Fibroblast of lung (primary cell): ENCODE data around the gene CIAO3. TPM values are rescaled to one million over a fixed set of nuclear protein-coding genes. Genes with fewer than 3 reads are reported as not detected.
A peak's percentile ranks its signal among the peaks of the same experiment; 100 is the strongest.

ENCODE experiments used
- DNase-seq, 2 donors: peaks; one replicate each; pipeline versions ENCODE4 v3.0.0 to v3.0.0-alpha.2; 2010; ENCODE audit warnings: low read depth in 2 of 2
- H2AFZ ChIP-seq: 2 replicates; pipeline ENCODE4 v1.5.1; 2012; ENCODE audit warnings: low read length, control low read depth, inconsistent platforms
- H3K27ac ChIP-seq: 2 replicates; pipeline ENCODE4 v1.5.1; 2011; ENCODE audit warnings: low read length, control low read depth; ENCODE audit not compliant: insufficient read depth
- H3K27me3 ChIP-seq: 2 replicates; pipeline ENCODE4 v1.5.1; 2011; ENCODE audit warnings: mild to moderate bottlenecking, low read length; ENCODE audit not compliant: control insufficient read depth, insufficient read depth
- H3K36me3 ChIP-seq: 2 replicates; pipeline ENCODE4 v1.5.1; 2011; ENCODE audit warnings: low read length; ENCODE audit not compliant: control insufficient read depth, insufficient read depth
- H3K4me1 ChIP-seq: 2 replicates; pipeline ENCODE4 v1.5.1; 2011; ENCODE audit warnings: low read length; ENCODE audit not compliant: control insufficient read depth, insufficient read depth; ENCODE audit errors: extremely low read depth
- H3K4me2 ChIP-seq: 2 replicates; pipeline ENCODE4 v1.5.1; 2011; ENCODE audit warnings: low read length, control low read depth; ENCODE audit not compliant: insufficient read depth; ENCODE audit errors: extremely low read depth
- H3K4me3 ChIP-seq, 4 experiments: fragments of 200-600 bp in 1 of 4; sonication (generic) in 1 of 4; replicated peaks in 1 of 4; 2 replicates each; pipeline ENCODE4 v1.5.1; 2011 to 2016; ENCODE audit warnings: low read length in 4 of 4, low read depth in 3 of 4, mild to moderate bottlenecking in 3 of 4, control low read depth in 2 of 4, inconsistent platforms in 1 of 4, mixed read lengths in 1 of 4; ENCODE audit not compliant: insufficient read depth in 1 of 4; ENCODE audit errors: control extremely low read depth in 1 of 4
- H3K79me2 ChIP-seq: 2 replicates; pipeline ENCODE4 v1.5.1; 2012; ENCODE audit warnings: mild to moderate bottlenecking, low read length, inconsistent platforms; ENCODE audit not compliant: control insufficient read depth, insufficient read depth
- H3K9ac ChIP-seq: 2 replicates; pipeline ENCODE4 v1.5.1; 2011; ENCODE audit warnings: mild to moderate bottlenecking, low read length, control low read depth; ENCODE audit not compliant: insufficient read depth
- H3K9me3 ChIP-seq: 2 replicates; pipeline ENCODE4 v1.5.1; 2012; ENCODE audit warnings: low read depth, low read length; ENCODE audit not compliant: control insufficient read depth, insufficient read depth
- H4K20me1 ChIP-seq: 2 replicates; pipeline ENCODE4 v1.5.1; 2011; ENCODE audit warnings: low read length; ENCODE audit not compliant: control insufficient read depth, insufficient read depth; ENCODE audit errors: extremely low read depth
- CTCF ChIP-seq, 2 donors: IDR thresholded peaks in 1 of 2; conservative IDR thresholded peaks in 1 of 2; 1 replicate in 1 of 2; 2 replicates in 1 of 2; pipeline ENCODE4 v1.5.1; 2011 to 2012; ENCODE audit warnings: low read length in 2 of 2, control low read depth in 1 of 2, inconsistent platforms in 1 of 2, low read depth in 1 of 2, mild to moderate bottlenecking in 1 of 2
- EZH2 ChIP-seq: IDR thresholded peaks from 2 replicates; pipeline ENCODE4 v1.5.1; 2012; ENCODE audit warnings: low read length, control low read depth, mild to moderate bottlenecking; ENCODE audit errors: missing control alignments
- polyA plus RNA-seq, 2 donors: library from polyadenylated mRNA; depleted of rRNA in 1 of 2; stranded (reverse) in 1 of 2; unstranded in 1 of 2; fragments of >200 nt; gene quantifications; 2 replicates each; pipeline ENCODE4 v1.2.1, GENCODE V29; 2011 to 2012; ENCODE audit warnings: missing spikeins in 1 of 2
- total RNA-seq: library from RNA; depleted of rRNA; stranded (reverse); fragments of >200 nt; gene quantifications from 2 replicates; pipeline ENCODE4 v1.2.1, GENCODE V29; 2014

CIAO3 gene
- total and polyA plus RNA-seq, 2 donors (not counting 1 experiment from before 2014, with no cell fraction given) = 9.3 to 31.0 TPM

GRCh38 chr16:783404-784161 lies 42.8 kb upstream of the CIAO3 start:
- H3K27ac ChIP-seq = no peak overlapping the region
- peaks cover 10% of the 10 kb centered on the region for H3K36me3 ChIP-seq
- no peak overlapping the region for H2AFZ ChIP-seq
- H3K4me2 ChIP-seq = no peak overlapping the region
- peak; percentile 8 to 31 for DNase-seq
- TF ChIP-seq CTCF (conservative IDR thresholded peaks at IDR 0.05 in 1 of 2, IDR thresholded peaks at IDR 0.05 in 1 of 2; ENCODE audit: low read depth in 1 of 2, low read length in 2 of 2) (no peak), EZH2 (no peak)
- H3K4me3 ChIP-seq = no peak overlapping the region
- peaks cover 12% of the 10 kb centered on the region for H3K79me2 ChIP-seq
- H3K4me1 ChIP-seq = peaks cover 3% of the 10 kb centered on the region
- no peaks in the 10 kb centered on the region for H4K20me1 ChIP-seq
- H3K27me3 ChIP-seq = no peaks in the 10 kb centered on the region
- no peak overlapping the region for H3K9ac ChIP-seq
- H3K9me3 ChIP-seq = no peaks in the 10 kb centered on the region

- Histone ChIP-seq H3K4me3 (no peak overlapping the region), H2AFZ (no peak overlapping the region), H3K4me1 (peaks cover 3% of the 10 kb centered on the region), H3K9ac (no peak overlapping the region), H3K9me3 (no peaks in the 10 kb centered on the region), H3K27me3 (no peaks in the 10 kb centered on the region), H3K36me3 (peaks cover 10% of the 10 kb centered on the region), H4K20me1 (no peaks in the 10 kb centered on the region), H3K4me2 (no peak overlapping the region), H3K27ac (no peak overlapping the region), H3K79me2 (peaks cover 11% of the 10 kb centered on the region)
- no peak for DNase-seq
- no peak for TF ChIP-seq EZH2
Observed at GRCh38 chr16:782766-783403, 42.1 kb upstream of the CIAO3 start.

- Histone ChIP-seq H3K4me1 (peaks cover 2% of the 10 kb centered on the region), H3K79me2 (peaks cover 5% of the 10 kb centered on the region), H3K27ac (no peak overlapping the region), H3K9ac (no peak overlapping the region), H2AFZ (no peak overlapping the region), H3K9me3 (no peaks in the 10 kb centered on the region), H3K27me3 (no peaks in the 10 kb centered on the region), H3K36me3 (peaks cover 10% of the 10 kb centered on the region), H3K4me2 (no peak overlapping the region), H3K4me3 (no peak overlapping the region), H4K20me1 (no peaks in the 10 kb centered on the region)
- TF ChIP-seq EZH2 (no peak), CTCF (conservative IDR thresholded peaks at IDR 0.05 in 1 of 2, IDR thresholded peaks at IDR 0.05 in 1 of 2; ENCODE audit: low read depth in 1 of 2, low read length in 2 of 2) (no peak)
- no peak for DNase-seq
Observed at GRCh38 chr16:782258-782657, 41.5 kb upstream of the CIAO3 start.
